Ascending aorta (tissue), 2 donors: ENCODE data around the gene PADI3. TPM values are rescaled to one million over a fixed set of nuclear protein-coding genes. Genes with fewer than 3 reads are reported as not detected.

ENCODE experiments used
- DNase-seq, 2 donors: peaks; one replicate each; pipeline ENCODE4 v3.0.0-alpha.2; 2019; ENCODE audit warnings: low spot score in 2 of 2
- H3K27ac ChIP-seq, 2 donors: fragments of 200-600 bp; sonication (generic); one replicate each; pipeline ENCODE4 v1.5.1; 2016 to 2017; ENCODE audit warnings: mild to moderate bottlenecking in 1 of 2
- H3K27me3 ChIP-seq: fragments of 200-600 bp; sonication (generic); one replicate; pipeline ENCODE4 v1.5.1; 2017
- H3K36me3 ChIP-seq, 2 donors: fragments of 200-600 bp; sonication (generic); one replicate each; pipeline ENCODE4 v1.5.1; 2016
- H3K4me1 ChIP-seq, 2 donors: fragments of 200-600 bp; sonication (generic); one replicate each; pipeline ENCODE4 v1.5.1; 2016 to 2017; ENCODE audit warnings: mild to moderate bottlenecking in 1 of 2
- H3K4me3 ChIP-seq, 2 donors: fragments of 200-600 bp; sonication (generic); one replicate each; pipeline ENCODE4 v1.5.1; 2016 to 2017; ENCODE audit warnings: mild to moderate bottlenecking in 1 of 2
- H3K9me3 ChIP-seq, 2 donors: fragments of 200-600 bp; sonication (generic); one replicate each; pipeline ENCODE4 v1.5.1; 2016
- CTCF ChIP-seq, 3 experiments: fragments of 200-600 bp in 2 of 3; fragments of 450-650 bp in 1 of 3; sonication (generic) in 2 of 3; IDR thresholded peaks; one replicate each; pipeline ENCODE4 v1.5.1; 2016 to 2019; ENCODE audit warnings: antibody characterized with exemption in 3 of 3, mild to moderate bottlenecking in 1 of 3, moderate library complexity in 1 of 3
- intact Hi-C: fragments of 100-400 bp; cut with DNase I; formaldehyde crosslinking; loops from one replicate; pipeline ENCODE4 v1.15.1; 2023
- total RNA-seq: library from RNA; depleted of rRNA; stranded (reverse); fragments of >200 nt; gene quantifications from one replicate; pipeline ENCODE4 v1.1.0, GENCODE V29; 2016

The PADI3 gene
- total RNA-seq, 1 donor from 2014 or later: not detected

- intact Hi-C loops: no loop called here
- Histone ChIP-seq H3K27ac (no peak overlapping the region), H3K27me3 (no peaks in the 10 kb centered on the region), H3K36me3 (no peaks in the 10 kb centered on the region), H3K4me1 (no peaks in the 10 kb centered on the region), H3K4me3 (no peak overlapping the region), H3K9me3 (no peaks in the 10 kb centered on the region)
- no peak for TF ChIP-seq CTCF (IDR thresholded peaks at IDR 0.05)
- no peak for DNase-seq
Observed at GRCh38 chr1:17225140-17225539, 23.8 kb upstream of the PADI3 start.

GRCh38 chr1:17227358-17227915, 21.5 kb upstream of the PADI3 start:
- intact Hi-C loops: no loop called here
- no peak for DNase-seq
- no peak for TF ChIP-seq CTCF (IDR thresholded peaks at IDR 0.05)
- no peaks in the 10 kb centered on the region for H3K9me3 ChIP-seq
- no peaks in the 10 kb centered on the region for H3K36me3 ChIP-seq
- no peaks in the 10 kb centered on the region for H3K27me3 ChIP-seq
- no peak overlapping the region for H3K27ac ChIP-seq
- no peaks in the 10 kb centered on the region for H3K4me1 ChIP-seq
- H3K4me3 ChIP-seq: no peak overlapping the region

- no peak for DNase-seq
- Histone ChIP-seq H3K4me1 (peaks cover 0 to 3% of the 10 kb centered on the region in 2 donors), H3K9me3 (no peaks in the 10 kb centered on the region), H3K27me3 (no peaks in the 10 kb centered on the region), H3K27ac (no peak overlapping the region), H3K36me3 (no peaks in the 10 kb centered on the region), H3K4me3 (no peak overlapping the region)
- intact Hi-C loops: no loop called here
- no peak for TF ChIP-seq CTCF (IDR thresholded peaks at IDR 0.05)
Observed at GRCh38 chr1:17228619-17229018, 20.3 kb upstream of the PADI3 start.

GRCh38 chr1:17229379-17229778, 19.5 kb upstream of the PADI3 start:
- Histone ChIP-seq H3K27me3 (no peaks in the 10 kb centered on the region), H3K4me3 (no peak overlapping the region), H3K27ac (no peak overlapping the region), H3K36me3 (no peaks in the 10 kb centered on the region), H3K9me3 (no peaks in the 10 kb centered on the region), H3K4me1 (peaks cover 0 to 4% of the 10 kb centered on the region in 2 donors)
- intact Hi-C loops: no loop called here
- no peak for DNase-seq
- no peak for TF ChIP-seq CTCF (IDR thresholded peaks at IDR 0.05)

- DNase-seq: no peak
- no peaks in the 10 kb centered on the region for H3K27me3 ChIP-seq
- H3K9me3 ChIP-seq: no peaks in the 10 kb centered on the region
- no peaks in the 10 kb centered on the region for H3K36me3 ChIP-seq
- H3K27ac ChIP-seq: no peak overlapping the region
- intact Hi-C loops: no loop called here
- no peak overlapping the region for H3K4me3 ChIP-seq
- peaks cover 0 to 4% of the 10 kb centered on the region in 2 donors for H3K4me1 ChIP-seq
- no peak for TF ChIP-seq CTCF (IDR thresholded peaks at IDR 0.05)
Observed at GRCh38 chr1:17230106-17230505, 18.8 kb upstream of the PADI3 start.
